Activated CD4-positive, alpha-beta T cell treated with anti-CD3 and anti-CD28 coated beads for 48 hours (primary cell): Measurements from ENCODE around the gene AFG1L.
"Not testable (repeated sequence)": the region's sequence is repeated elsewhere in the genome, so short reads cannot be mapped to it uniquely, and the experiment has no call there.

ENCODE experiments used
- DNase-seq: peaks from one replicate; pipeline ENCODE4 v3.0.0-alpha.2; 2020

AFG1L gene

DNA sequence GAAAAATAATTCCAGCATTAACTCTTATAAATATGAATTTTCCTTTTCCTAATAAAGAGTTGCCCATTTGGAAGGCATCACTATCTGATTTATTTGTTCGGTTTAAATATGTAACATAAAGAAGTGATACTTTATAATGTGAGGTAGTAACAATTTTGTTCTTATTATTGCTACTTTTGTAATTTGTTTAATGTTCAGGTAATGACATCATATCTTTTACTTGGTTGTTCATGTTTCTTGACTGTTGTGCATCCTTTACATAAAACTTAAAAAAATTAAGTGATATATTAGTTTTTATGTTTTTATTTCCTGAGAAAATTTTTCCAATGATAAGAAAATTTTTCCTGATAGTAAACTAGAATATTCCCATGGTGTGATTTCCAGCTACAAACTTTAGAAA, 124.6 kb downstream of the AFG1L start:
- no peak for DNase-seq

DNA sequence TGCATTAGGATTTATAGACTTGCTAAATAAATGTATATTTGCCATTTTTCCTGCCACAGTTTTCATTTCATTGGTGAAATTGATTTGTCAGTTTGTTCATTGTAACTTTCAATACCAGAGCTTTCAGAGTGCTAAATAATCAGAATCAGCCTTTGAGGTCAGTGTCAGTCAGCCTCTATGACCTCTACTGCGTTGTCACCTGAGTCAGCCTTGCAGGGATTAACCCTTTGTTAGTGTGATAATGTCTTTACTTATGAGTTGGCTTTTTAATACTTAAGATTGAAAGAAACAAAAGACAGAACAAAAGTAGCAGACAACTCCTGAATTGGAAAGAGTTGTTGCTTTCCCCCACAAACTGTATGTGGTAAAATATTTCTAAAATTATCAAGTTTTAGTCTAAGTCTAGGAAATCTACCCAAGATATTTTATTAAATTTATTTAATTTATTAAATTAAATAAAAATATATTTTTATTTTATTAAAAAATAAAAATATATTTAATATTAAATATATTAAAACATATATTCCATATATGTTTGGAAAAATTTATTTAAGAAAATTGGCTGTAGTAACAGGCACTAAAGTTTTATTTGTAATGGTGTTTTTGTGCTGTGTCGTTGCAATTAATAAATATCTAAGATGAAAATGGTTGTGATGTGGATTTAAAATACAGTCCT, 125.2 kb downstream of the AFG1L start:
- no peak for DNase-seq

DNA sequence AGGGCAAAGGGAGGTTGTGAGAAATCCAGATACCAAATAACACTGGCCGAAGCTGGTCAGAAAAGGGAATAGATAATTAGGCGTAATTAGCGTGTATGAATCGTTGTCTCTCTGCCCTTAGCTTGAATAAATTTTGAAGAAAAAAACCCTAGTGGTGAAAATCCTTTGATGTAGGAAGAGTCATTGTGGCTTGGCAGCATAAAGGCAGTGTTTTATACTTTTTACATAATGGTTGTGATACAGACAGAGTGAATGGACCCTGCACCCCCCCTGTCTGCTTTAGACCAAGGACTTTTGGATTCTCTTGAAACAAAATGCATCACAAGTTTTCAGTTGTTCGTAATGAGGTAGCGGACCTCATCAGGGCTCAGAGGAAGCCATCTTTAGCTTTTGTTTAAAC, 126.5 kb downstream of the AFG1L start:
- DNase-seq: no peak

DNA sequence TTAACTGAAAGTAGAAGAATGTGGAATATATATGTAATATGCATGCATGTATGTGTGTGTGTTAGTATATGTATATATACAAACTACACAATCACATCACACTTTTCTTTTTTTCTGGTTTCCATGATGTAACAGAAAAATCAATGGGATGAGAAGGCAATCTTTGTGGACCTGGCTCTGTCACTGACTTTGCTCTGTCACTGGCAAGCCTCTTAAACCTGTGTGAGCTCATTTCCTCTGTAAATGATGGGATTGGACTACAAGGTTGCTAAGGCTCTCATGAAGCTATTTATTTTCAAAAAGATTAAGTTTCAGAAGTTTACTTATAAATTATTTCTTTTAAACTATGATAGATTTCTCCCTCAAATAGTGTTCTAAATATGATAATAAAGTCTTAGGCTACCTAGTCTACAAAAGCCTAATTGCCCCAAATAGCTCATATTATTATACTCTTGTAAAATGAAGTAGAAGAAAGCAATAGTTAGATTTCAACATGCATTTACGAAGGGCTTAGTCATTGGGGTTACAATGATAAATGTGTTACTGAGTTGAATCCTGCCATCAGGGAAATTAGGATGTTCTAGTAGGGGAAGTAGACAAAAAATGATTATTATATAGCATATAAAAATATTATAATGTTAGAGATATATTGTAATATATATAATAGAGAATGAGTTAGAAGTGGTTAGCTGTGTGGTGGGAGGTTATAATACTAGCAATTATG, 129.3 kb downstream of the AFG1L start:
- DNase-seq: no peak

DNA sequence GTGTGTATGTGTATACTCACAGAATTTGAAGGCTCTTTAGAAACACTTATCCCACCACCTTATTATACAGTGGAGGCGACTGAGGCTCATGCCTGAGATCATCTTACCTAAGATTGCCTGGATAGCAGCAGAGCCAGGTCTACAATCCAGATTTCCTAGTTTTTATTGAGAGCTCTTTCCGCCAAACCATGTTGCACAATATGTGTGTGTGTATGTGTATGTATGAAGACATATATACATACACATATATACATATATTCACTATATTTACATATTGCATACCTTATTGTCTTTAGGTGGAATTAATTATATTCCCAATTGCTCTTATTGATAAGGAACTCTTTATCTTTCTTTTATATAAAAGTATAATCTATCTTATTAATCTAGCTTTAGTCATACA, 130.6 kb downstream of the AFG1L start:
- DNase-seq: no peak

DNA sequence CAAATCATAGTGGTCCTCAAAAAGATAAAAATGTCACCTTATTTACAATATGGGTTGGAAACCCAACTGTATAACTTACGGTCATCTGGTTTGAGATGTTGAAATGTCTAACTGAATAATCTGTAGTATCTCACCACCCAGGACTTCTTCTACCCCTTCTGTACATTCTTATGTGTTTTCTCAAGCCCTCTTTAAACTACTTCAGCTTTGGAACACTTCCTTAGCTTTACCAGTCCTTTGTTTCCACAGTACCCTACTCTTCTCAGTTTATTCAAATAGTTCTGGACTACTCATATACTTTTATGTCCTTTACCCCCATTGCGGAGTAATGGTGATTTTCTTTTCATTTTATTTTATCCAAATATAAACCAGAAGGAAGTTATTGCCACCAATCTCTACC, 137.3 kb downstream of the AFG1L start:
- DNase-seq: no peak

DNA sequence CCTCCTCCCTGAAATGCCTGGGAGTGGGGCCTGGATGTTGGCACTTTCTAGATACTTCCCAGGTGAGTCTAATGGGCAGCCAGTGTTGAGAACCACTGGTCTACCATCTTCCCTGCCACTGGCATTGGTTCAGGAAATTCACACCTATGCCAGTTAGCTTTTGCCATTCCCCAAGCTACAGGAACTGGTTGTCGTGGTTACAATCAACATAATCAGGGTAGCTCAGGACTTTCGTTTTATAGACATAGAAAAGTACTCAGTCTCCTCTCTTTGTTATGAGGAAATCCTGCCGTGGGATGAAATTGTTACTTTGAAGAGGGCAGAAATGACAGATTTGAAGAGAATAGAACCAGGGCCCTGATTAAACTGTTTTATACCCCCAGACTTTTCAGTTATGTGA, 137.9 kb downstream of the AFG1L start:
- DNase-seq: no peak

DNA sequence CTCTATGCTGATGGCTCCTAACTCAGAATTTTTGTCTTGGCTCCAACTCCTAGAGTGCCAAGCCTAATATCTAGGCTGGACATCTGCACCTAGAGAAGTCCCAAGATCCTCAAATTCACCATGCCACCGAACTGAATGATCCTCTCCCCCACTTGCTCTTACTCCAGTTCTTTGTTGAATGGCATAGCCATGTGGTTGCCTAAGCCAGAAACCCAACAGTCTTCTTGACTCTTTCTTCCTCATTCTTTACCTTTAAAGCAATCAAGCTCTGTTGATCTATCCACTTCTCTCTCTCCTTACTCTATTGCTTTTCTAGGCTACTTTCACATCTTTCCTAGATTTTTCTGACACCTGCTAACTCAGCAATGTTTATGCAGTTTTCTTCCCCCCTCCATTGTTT, 139.4 kb downstream of the AFG1L start:
- DNase-seq: no peak

DNA sequence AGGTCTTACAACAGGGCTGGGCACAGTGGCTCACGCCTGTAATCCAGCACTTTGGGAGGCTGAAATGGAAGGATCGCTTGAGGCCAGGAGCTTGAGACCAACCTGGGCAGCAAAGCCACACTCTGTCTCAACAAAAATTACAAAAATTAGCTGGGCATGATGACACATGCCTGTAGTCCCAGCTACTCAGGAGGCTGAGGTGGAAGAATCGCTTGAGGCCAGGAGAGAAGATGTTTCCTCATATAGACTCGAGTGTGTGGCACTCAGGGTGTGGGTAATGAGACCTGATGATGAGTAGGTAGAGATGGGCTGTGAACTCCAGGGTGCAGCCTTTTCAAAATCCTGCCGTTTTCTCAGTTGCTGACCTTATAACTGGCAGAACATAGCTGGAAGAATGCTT, 140.5 kb downstream of the AFG1L start:
- no peak for DNase-seq

DNA sequence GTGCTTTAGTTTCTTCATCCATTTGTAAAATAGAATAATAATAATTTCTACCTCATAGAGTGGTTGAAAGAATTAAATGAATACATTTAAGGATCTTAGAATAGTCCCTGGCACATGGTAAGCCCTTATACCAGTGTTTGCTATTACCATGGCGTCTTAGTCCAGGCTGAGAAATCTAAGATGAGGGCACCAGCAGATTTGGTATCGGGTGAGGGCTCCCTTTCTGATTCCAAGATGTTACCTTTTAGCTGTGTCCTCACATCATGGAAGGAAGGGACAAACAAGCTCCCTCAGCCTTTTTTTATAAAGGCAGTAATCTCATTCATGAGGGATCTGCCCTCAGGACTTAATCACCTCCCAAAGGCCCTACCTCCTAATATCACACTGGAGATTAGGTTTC, 141.9 kb downstream of the AFG1L start:
- DNase-seq: no peak

DNA sequence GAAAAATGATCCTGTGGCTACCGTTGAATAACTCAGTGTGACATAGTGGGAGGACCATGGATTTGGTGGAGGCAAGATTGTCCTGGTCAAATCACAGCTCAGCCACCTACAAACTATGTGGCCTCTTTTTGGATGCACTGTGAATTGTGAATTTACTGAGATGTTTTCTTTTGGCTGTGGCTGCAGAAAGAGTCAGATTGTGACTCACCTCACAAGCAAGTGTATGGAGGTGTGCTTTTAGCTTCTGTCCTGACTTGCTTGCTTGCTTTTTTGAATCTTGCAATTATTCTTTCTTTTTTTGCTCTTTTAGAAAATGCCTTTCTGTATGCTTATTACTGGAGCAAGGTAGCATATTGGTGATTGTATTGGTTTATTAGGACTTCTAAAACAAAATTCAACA, 143.0 kb downstream of the AFG1L start:
- no peak for DNase-seq

DNA sequence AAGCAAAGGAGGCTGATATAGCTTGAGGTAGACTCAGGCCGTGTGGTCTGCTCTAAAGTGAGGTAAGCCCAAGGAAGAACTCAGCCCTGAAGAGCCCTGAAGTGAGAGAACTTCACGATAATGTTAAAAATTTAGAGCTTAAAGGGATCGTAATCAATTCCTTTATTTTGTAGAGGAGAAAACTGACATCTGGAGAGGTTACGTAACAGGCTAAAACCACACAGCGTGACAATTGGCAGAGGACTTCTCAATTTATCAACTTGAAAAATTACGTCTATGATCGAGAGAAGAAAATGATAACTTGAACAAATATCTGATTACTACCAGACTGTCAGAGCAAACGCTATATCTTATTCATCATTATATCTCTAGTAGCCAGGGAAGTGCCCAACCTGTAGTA, 144.1 kb downstream of the AFG1L start:
- DNase-seq: no peak

DNA sequence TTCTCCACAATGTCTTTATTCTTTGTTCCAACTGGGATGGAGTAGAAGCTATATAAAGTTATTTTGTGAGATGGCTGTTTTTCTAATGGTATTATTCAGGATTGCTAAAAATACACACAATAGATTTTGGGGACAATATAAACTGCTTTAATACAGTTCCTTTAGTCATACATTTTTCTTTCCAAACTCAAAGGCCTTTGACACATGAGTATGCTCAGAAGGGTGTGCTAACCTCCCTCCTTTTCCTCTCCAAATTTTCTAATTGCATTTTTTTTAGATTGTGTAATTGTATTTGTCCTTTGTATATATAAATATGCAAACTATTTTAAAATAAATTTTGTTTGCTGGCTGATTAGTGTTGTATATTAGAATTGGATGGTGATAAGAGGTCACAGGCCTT, 146.3 kb downstream of the AFG1L start:
- no peak for DNase-seq

DNA sequence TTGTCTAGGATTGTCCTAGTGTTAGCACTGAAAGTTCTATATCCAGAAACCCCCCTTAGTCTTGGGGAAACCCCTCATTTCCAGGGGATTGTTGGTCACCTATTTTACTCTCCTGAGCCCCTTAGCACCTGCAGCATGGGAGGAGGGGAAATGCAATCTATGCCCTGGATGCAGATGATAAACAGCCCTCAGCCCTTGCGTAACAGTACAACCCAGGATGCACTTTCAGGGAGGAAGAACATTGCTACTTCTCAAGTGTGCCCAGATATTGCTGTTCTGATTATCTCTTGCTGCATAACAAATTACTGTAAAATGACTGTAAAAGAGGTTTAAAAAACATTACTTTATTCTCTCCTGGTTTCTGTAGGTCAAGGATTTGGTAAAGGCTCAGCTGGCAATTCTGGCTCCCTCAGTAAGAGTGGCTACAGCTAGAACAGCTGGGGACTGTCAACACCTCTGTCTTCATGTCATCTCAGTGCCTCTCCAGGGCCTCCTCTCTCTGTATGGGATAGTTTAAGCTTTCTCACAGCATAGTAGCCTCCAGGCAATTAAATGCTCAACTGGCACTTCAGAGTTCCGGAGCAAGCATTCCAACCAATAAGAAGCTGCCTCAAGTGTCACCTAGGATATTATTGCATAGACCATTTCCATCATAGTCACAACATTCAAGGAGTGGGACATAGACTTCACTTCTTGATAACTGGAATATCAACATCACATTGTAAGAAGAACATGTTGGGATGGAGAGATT, 148.1 kb downstream of the AFG1L start:
- no peak for DNase-seq

DNA sequence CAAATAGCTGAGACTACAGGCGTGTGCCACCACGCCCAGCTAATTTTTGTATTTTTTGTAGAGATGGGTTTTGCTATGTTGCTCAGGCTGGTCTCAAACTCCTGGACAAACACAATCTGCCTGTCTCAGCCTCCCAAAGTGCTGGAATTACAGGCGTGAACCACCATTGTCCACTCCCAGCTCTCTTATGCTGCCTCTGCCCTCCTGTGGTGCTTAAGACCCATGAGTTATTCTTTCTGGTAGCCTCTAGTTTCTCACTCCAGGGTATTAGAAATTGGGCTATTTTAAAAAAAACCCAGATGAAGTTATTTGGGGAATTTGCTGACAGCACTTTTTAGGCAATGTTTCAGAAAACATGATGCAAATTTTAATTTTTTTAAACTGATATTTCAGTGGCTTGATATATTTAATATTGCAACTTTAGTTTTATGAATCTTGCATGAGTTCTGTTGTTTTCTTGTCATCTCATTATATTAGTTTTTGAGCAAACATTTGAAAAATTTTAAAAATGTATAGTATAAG, 151.8 kb downstream of the AFG1L start:
- DNase-seq: no peak

DNA sequence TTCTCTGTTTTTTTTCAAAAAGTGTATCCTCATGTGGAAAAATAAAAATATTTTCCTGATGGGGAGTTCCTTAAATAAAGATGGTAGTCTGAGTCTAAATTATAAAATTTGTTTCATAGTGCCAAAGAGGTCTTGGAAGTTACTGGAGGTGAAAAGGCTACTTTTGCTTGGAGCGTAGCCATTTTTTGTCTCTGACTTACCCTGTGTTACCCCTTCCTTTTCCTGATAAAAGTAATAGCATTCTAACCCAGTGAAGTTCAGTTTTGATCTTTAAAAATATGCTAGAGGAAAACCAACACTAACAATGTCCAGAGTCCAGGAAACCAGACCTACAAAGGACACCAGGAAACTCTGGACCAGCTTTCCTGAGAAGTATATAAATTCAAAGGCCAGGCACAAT, 153.6 kb downstream of the AFG1L start:
- DNase-seq: no peak

DNA sequence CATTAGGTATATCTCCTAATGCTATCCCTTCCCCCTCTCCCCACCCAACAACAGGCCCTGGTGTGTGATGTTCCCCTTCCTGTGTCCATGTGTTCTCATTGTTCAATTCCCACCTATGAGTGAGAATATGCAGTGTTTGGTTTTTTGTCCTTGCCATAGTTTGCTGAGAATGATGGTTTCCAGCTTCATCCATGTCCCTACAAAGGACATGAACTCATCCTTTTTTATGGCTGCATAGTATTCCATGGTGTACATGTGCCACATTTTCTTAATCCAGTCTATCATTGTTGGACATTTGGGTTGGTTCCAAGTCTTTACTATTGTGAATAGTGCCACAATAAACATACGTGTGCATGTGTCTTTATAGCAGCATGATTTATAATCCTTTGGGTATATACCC, 154.9 kb downstream of the AFG1L start:
- not testable (repeated sequence) for DNase-seq

DNA sequence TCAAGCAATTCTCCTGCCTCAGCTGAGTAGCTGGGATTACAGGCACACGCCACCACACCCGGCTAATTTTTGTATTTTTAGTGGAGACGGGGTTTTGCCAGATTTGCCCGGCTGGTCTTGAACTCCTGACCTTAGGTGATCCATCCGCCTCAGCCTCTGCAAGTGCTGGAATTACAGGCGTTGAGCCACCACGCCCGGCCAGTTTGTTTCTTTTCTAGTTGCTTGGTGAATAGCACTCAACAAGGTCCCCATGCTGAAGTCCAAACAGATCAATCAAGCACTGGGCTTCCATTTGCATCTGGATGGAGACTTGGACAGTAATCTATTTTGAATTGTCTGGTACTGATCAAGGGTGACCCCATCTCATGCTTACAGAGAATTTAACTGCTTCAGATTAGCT, 157.0 kb downstream of the AFG1L start:
- DNase-seq: no peak

DNA sequence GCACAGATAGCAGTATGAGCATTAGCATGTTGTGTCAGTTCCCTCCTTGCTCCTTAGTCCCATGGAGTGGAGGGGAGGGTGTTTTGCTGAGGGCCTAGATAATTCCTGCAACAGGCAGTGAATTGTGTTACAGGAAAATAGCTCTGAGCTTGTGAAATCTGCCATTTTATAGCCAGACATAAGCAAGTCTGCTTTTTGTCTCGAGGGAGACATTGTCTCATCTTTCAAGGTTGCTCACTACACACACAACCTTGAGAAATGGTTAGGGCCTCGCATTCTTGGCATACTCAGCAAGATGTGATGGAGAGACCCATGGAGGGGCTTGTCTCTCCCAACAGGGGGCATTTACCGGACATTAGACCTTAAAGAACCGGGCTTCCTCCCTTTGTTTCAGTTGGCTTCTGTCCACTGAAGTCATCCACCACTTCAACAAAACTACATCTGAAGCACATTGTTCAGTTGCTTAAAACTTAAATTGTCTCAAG, 157.9 kb downstream of the AFG1L start:
- no peak for DNase-seq

DNA sequence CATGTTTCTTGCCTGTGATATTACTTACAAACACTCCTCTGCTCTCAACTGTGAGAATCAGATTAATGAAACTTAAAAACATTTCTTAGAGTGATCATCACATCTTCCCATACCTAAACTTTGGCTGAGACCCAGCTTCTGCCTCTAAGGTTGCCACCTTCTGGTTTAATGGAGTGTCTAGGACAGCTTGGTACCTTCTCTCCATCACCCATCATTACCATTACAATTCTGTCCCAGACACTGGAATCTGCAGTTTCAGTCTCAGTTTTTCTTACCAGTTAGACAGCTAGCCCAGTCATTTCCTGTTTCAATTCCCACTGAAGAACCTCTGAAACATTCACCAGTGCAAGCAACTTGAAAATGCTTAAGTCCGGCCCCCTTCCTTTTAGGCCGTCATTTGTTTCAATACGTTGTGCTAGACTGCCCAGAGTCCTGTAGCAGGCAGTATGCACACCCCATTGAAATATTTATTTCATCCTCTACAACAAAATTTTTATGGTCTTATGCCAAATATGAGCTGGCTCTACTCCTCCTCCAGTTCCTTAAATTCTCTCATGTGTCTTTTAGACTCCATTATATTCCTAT, 158.8 kb downstream of the AFG1L start:
- no peak for DNase-seq

DNA sequence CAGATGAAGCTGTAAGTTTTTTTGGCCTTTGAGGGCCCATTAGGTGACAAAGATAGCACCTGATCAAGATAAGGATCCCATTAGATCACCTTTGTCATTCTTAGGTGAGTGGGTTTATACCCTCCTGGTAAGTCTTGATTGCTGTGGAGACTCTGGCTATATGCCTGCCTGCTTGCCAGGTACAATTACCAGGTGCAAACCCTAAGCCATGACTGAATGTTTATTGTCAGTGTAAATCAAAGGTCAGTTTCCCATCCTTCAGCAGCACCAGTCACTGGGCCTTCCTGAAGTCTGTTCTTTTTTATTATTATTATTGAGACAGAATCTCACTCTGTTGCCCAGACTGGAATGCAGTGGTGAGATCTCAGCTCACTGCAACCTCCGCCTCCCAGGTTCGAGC, 159.5 kb downstream of the AFG1L start:
- DNase-seq: no peak

DNA sequence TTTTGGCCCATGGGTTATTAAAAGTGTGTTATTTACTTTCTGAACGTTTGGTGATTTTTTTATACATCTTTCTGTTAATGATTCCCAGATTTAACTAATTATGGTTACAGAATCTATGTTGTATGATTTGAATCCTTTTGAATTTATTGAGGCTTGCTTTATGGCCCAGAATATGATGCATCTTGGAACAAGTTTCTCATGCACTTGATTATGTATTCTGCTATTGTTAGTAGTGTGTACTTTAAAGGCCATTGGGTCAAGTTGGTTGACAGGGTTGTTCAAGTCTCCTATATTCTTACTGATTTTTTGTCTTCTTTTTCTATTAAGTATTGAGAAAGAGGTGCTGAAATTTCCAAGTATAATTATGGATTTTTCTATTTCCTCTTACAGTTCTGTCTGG, 160.8 kb downstream of the AFG1L start:
- no peak for DNase-seq

DNA sequence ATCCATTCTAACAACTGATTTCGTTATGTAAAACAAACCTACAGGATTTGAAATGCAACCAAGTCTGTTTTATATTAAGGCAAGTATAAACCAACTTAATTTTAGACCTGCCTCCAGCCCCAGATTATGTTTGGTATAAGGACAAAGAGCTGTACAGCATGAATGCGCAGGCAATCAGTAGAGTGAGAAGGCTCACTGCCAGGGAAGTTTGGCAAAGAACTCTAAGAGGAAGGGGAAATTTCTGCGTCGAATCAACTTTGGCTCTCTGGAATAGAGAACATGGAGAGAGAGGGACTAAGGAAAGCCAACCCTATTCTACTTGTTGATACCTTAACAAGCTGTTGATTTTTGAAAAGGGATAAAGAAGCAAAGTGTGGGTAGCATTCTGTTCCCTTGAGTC, 168.9 kb downstream of the AFG1L start:
- DNase-seq: no peak
